Liver (tissue), 9 donors: ENCODE data around the gene APOL3. TPM values are rescaled to one million over a fixed set of nuclear protein-coding genes. Genes with fewer than 3 reads are reported as not detected.

Source experiments
- DNase-seq: peaks from one replicate; pipeline ENCODE4 v3.0.0-alpha.2; 2017; ENCODE audit warnings: low spot score
- H3K27ac ChIP-seq, 2 donors: one replicate each; pipeline ENCODE4 v1.7.0; 2013; ENCODE audit warnings: inconsistent platforms in 2 of 2, low read length in 2 of 2, control low read depth in 1 of 2, low read depth in 1 of 2, mild to moderate bottlenecking in 1 of 2
- H3K27me3 ChIP-seq, 4 donors: one replicate each; pipeline versions ENCODE4 v1.6.1 to v1.7.0; 2013; ENCODE audit warnings: low read length in 3 of 4, inconsistent platforms in 1 of 4, mild to moderate bottlenecking in 1 of 4, moderate library complexity in 1 of 4; ENCODE audit not compliant: control insufficient read depth in 4 of 4, insufficient read depth in 4 of 4
- H3K36me3 ChIP-seq, 4 donors: one replicate each; pipeline versions ENCODE4 v1.6.1 to v1.7.0; 2013; ENCODE audit warnings: low read length in 3 of 4, mild to moderate bottlenecking in 3 of 4, low read depth in 1 of 4, moderate library complexity in 1 of 4; ENCODE audit not compliant: control insufficient read depth in 4 of 4, insufficient read depth in 3 of 4
- H3K4me1 ChIP-seq, 4 donors: one replicate each; pipeline versions ENCODE4 v1.6.1 to v1.7.0; 2013; ENCODE audit warnings: low read length in 3 of 4, mild to moderate bottlenecking in 3 of 4, moderate library complexity in 1 of 4; ENCODE audit not compliant: control insufficient read depth in 4 of 4, insufficient read depth in 4 of 4
- H3K4me3 ChIP-seq, 3 donors: one replicate each; pipeline versions ENCODE4 v1.6.1 to v1.7.0; 2013; ENCODE audit warnings: low read length in 3 of 3, control low read depth in 1 of 3, low read depth in 1 of 3, mild to moderate bottlenecking in 1 of 3
- H3K9ac ChIP-seq, 2 donors: one replicate each; pipeline ENCODE4 v1.7.0; 2013; ENCODE audit warnings: low read length in 2 of 2, mild to moderate bottlenecking in 2 of 2, moderate library complexity in 2 of 2, control low read depth in 1 of 2, low read depth in 1 of 2
- H3K9me3 ChIP-seq, 4 donors: one replicate each; pipeline versions ENCODE4 v1.6.1 to v1.7.0; 2013; ENCODE audit warnings: low read length in 3 of 4; ENCODE audit not compliant: control insufficient read depth in 4 of 4
- CTCF ChIP-seq: fragments of 150-350 bp; IDR thresholded peaks from 2 replicates; pipeline ENCODE4 v1.5.1; 2017; ENCODE audit warnings: improper control_type of control experiment, low read depth, low read length; ENCODE audit not compliant: missing input control
- EGR1 ChIP-seq, 2 donors: IDR thresholded peaks; 2 replicates each; pipeline ENCODE4 v1.6.1; 2016 to 2018; ENCODE audit warnings: antibody characterized with exemption in 2 of 2, low read depth in 2 of 2
- FOXA1 ChIP-seq: IDR thresholded peaks from 2 replicates; pipeline ENCODE4 v1.6.1; 2016; ENCODE audit warnings: antibody characterized with exemption
- FOXA2 ChIP-seq: IDR thresholded peaks from 2 replicates; pipeline ENCODE4 v1.6.1; 2016; ENCODE audit warnings: antibody characterized with exemption
- HNF4A ChIP-seq, 2 donors: conservative IDR thresholded peaks; 2 replicates each; pipeline ENCODE4 v1.6.1; 2016; ENCODE audit warnings: antibody characterized with exemption in 2 of 2, mild to moderate bottlenecking in 2 of 2
- HNF4G ChIP-seq: IDR thresholded peaks from 2 replicates; pipeline ENCODE4 v1.6.1; 2016; ENCODE audit warnings: antibody characterized with exemption
- JUND ChIP-seq, 2 donors: IDR thresholded peaks; 2 replicates each; pipeline ENCODE4 v1.6.1; 2016; ENCODE audit warnings: antibody characterized with exemption in 2 of 2
- NR2F2 ChIP-seq: IDR thresholded peaks from 2 replicates; pipeline ENCODE4 v1.6.1; 2016; ENCODE audit warnings: antibody characterized with exemption
- REST ChIP-seq: IDR thresholded peaks from 2 replicates; pipeline ENCODE4 v1.6.1; 2016; ENCODE audit warnings: antibody characterized with exemption, mild to moderate bottlenecking
- SP1 ChIP-seq: IDR thresholded peaks from 2 replicates; pipeline ENCODE4 v1.6.1; 2018; ENCODE audit warnings: antibody characterized with exemption, mild to moderate bottlenecking
- TAF1 ChIP-seq: conservative IDR thresholded peaks from 2 replicates; pipeline ENCODE4 v1.6.1; 2016; ENCODE audit warnings: antibody characterized with exemption, mild to moderate bottlenecking
- YY1 ChIP-seq: IDR thresholded peaks from 2 replicates; pipeline ENCODE4 v1.6.1; 2016; ENCODE audit warnings: antibody characterized with exemption, mild to moderate bottlenecking
- ZBTB33 ChIP-seq: IDR thresholded peaks from 2 replicates; pipeline ENCODE4 v1.6.1; 2016; ENCODE audit warnings: antibody characterized with exemption
- WGBS: extraction: QIAGEN DNeasy Blood & Tissue Kit; methylation state at CpG from one replicate; pipeline ENCODE4 v1.1.7; 2013; 5-methylcytosine and 5-hydroxymethylcytosine counted together
- polyA plus RNA-seq, 2 donors: library from polyadenylated mRNA; stranded (reverse) in 1 of 2; unstranded in 1 of 2; fragments of 200-250 nt in 1 of 2; fragments of >200 nt in 1 of 2; fragmentation: Nextera tagmentation in 1 of 2; extraction: Ambion mirVana in 1 of 2; gene quantifications; one replicate each; pipeline versions ENCODE4 v1.2.1 to v1.2.3, GENCODE V29; 2013 to 2015
- total RNA-seq, 2 donors: library from RNA; depleted of rRNA; stranded (reverse); fragments of >200 nt; gene quantifications; one replicate each; pipeline ENCODE4 v1.2.3, GENCODE V29; 2014
- donor health status: healthy.
- donor health status: healthy.
- donor health status: healthy.
- donor health status: healthy.
- donor health status: healthy.

APOL3 gene
- total and polyA plus RNA-seq, 4 donors: 7.2 to 34.5 (median 11.8) TPM

GRCh38 chr22:36136988-36137387, 23.6 kb downstream of the APOL3 start:
- no peak overlapping the region for H3K27ac ChIP-seq
- peaks cover 0 to 17% (median 8%) of the 10 kb centered on the region in 4 donors for H3K36me3 ChIP-seq
- no peaks in the 10 kb centered on the region for H3K27me3 ChIP-seq
- 93% methylated on average over 2 of the region's 2 CpGs for WGBS
- H3K4me3 ChIP-seq: no peak overlapping the region
- no peak for TF ChIP-seq EGR1 (IDR thresholded peaks at IDR 0.05; ENCODE audit: low read depth in 2 of 2)
- no peak for TF ChIP-seq HNF4A (conservative IDR thresholded peaks at IDR 0.05)
- TF ChIP-seq CTCF: no peak
- no peak for TF ChIP-seq ZBTB33
- no peaks in the 10 kb centered on the region for H3K4me1 ChIP-seq
- no peak for DNase-seq
- H3K9me3 ChIP-seq: no peaks in the 10 kb centered on the region
- H3K9ac ChIP-seq: no peak overlapping the region

- Histone ChIP-seq H3K36me3 (peaks cover 0 to 15% (median 6%) of the 10 kb centered on the region in 4 donors), H3K27me3 (no peaks in the 10 kb centered on the region), H3K9ac (no peak overlapping the region), H3K4me3 (no peak overlapping the region), H3K27ac (no peak overlapping the region), H3K4me1 (no peaks in the 10 kb centered on the region), H3K9me3 (no peaks in the 10 kb centered on the region)
- WGBS: 89% methylated on average over 5 of the region's 5 CpGs
- no peak for DNase-seq
- TF ChIP-seq REST: no peak
These were observed 24.1 kb downstream of the APOL3 start for GRCh38 chr22:36136475-36136874.

DNA sequence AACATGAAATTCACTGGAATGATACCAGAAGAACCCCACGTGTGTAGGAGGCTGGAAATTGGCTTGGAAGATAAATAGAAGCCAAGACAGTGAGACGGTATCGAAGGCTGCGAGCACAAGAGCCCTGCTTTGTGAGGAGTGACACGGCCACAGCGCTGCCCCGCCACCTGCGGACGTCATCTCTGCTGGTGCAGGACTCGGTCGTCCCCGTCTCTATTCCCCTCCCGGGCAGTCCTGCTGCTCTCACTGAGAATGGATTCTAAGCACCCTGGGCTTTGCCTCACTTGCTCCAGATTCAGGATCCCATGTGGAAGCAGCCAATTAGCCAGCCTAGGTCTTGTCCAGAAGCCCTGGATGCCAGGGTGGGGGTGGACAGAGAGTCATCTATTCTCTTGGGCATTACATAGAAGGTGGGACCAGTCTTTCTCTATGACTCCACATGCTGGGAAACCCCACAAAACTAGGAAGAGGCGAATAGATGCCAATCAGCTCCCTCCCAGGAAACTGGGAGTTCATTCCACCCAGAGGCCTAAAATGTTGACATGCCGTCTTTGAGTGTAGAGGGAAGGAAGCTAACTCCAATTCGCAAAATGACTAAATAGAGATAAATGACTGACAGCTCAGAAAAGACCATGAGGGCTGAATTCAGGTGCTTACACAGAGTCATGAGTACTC, 25.1 kb downstream of the APOL3 start:
- Histone ChIP-seq H3K4me3 (no peak overlapping the region), H3K4me1 (no peaks in the 10 kb centered on the region), H3K9me3 (no peaks in the 10 kb centered on the region), H3K36me3 (peaks cover 0 to 4% (median under 1%) of the 10 kb centered on the region in 4 donors), H3K9ac (no peak overlapping the region), H3K27ac (no peak overlapping the region), H3K27me3 (no peaks in the 10 kb centered on the region)
- no peak for DNase-seq
- 91% methylated on average over 16 of the region's 16 CpGs for WGBS
- TF ChIP-seq FOXA1 (no peak), NR2F2 (no peak), JUND (IDR thresholded peaks at IDR 0.05) (no peak), YY1 (no peak), ZBTB33 (no peak), HNF4A (conservative IDR thresholded peaks at IDR 0.05) (no peak), FOXA2 (no peak), SP1 (no peak), EGR1 (IDR thresholded peaks at IDR 0.05; ENCODE audit: low read depth in 2 of 2) (no peak), REST (no peak), TAF1 (no peak), HNF4G (no peak)
